Neural cell (in vitro differentiated cells): ENCODE results near the gene LRBA. TPM values are rescaled to one million over a fixed set of nuclear protein-coding genes. Genes with fewer than 3 reads are reported as not detected.

Experiments
- H2AFZ ChIP-seq: fragments of 200-600, 300-800 bp; sonication (generic), shearing (Covaris generic); 2 replicates; pipeline ENCODE4 v1.6.0; 2014; ENCODE audit warnings: low read depth, mild to moderate bottlenecking, antibody characterized with exemption, low read length, moderate library complexity
- H3F3A ChIP-seq: fragments of 200-600 bp; shearing (Covaris generic); 2 replicates; pipeline ENCODE4 v1.6.1; 2016; ENCODE audit warnings: mild to moderate bottlenecking, moderate library complexity, mixed read lengths, antibody characterized with exemption, low read length; ENCODE audit not compliant: insufficient read depth, poor library complexity, severe bottlenecking
- H3K27ac ChIP-seq: fragments of 200-600, 300-800 bp; sonication (generic), shearing (Covaris generic); 2 replicates; pipeline ENCODE4 v1.5.1; 2014; ENCODE audit warnings: mild to moderate bottlenecking, low read length, moderate library complexity
- H3K27me3 ChIP-seq: fragments of 300-800, 200-600 bp; sonication (generic), shearing (Covaris generic); 2 replicates; pipeline ENCODE4 v1.6.0; 2014; ENCODE audit warnings: mild to moderate bottlenecking, low read depth, low read length, moderate library complexity; ENCODE audit not compliant: insufficient read depth
- H3K36me3 ChIP-seq: fragments of 300-800, 200-600 bp; sonication (generic), shearing (Covaris generic); 2 replicates; pipeline ENCODE4 v1.5.1; 2014; ENCODE audit warnings: mild to moderate bottlenecking, antibody characterized with exemption, low read length, moderate library complexity; ENCODE audit not compliant: insufficient read depth
- H3K4me2 ChIP-seq: fragments of 300-800, 200-600 bp; sonication (generic), shearing (Covaris generic); 2 replicates; pipeline ENCODE4 v1.6.0; 2014; ENCODE audit warnings: mild to moderate bottlenecking, low read length
- H3K4me3 ChIP-seq: fragments of 300-800, 200-600 bp; sonication (generic), shearing (Covaris generic); 2 replicates; pipeline ENCODE4 v1.5.1; 2014; ENCODE audit warnings: mild to moderate bottlenecking, low read length, moderate library complexity
- H3K79me2 ChIP-seq: fragments of 200-600 bp; shearing (Covaris generic); replicated peaks from 2 replicates; pipeline ENCODE4 v1.6.0; 2014; ENCODE audit warnings: mild to moderate bottlenecking, low read length, moderate library complexity; ENCODE audit not compliant: insufficient read depth
- H3K9ac ChIP-seq: fragments of 300-800, 200-600 bp; sonication (generic), shearing (Covaris generic); 2 replicates; pipeline ENCODE4 v1.6.1; 2016; ENCODE audit warnings: mild to moderate bottlenecking, low read length, mixed read lengths
- H3K9me2 ChIP-seq: fragments of 200-600 bp; shearing (Covaris generic); 2 replicates; pipeline ENCODE4 v1.6.1; 2016; ENCODE audit warnings: mild to moderate bottlenecking, low read length, mixed read lengths; ENCODE audit not compliant: insufficient read depth
- H3K9me3 ChIP-seq: fragments of 200-600, 300-800 bp; sonication (generic), shearing (Covaris generic); 2 replicates; pipeline ENCODE4 v1.6.1; 2016; ENCODE audit warnings: mild to moderate bottlenecking, mixed run types, low read length, moderate library complexity, mixed read lengths
- H4K20me1 ChIP-seq: fragments of 200-600 bp; shearing (Covaris generic); 2 replicates; pipeline ENCODE4 v1.6.1; 2016; ENCODE audit warnings: mild to moderate bottlenecking, mixed run types; ENCODE audit not compliant: insufficient read depth
- EP300 ChIP-seq: fragments of 450-650 bp; conservative IDR thresholded peaks from 2 replicates; pipeline ENCODE4 v1.6.1; 2014; ENCODE audit warnings: antibody characterized with exemption, mild to moderate bottlenecking, moderate library complexity; ENCODE audit not compliant: poor library complexity, severe bottlenecking
- EZH2 ChIP-seq: fragments of 200-600, 300-800 bp; shearing (Covaris generic), sonication (generic); IDR thresholded peaks from 2 replicates; pipeline ENCODE4 v1.6.1; 2014; ENCODE audit warnings: antibody characterized with exemption, low read length, borderline replicate concordance, mild to moderate bottlenecking; ENCODE audit not compliant: insufficient read depth, poor library complexity, severe bottlenecking
- MXI1 ChIP-seq: fragments of 450-650 bp; conservative IDR thresholded peaks from 2 replicates; pipeline ENCODE4 v1.6.1; 2014; ENCODE audit warnings: antibody characterized with exemption, mild to moderate bottlenecking; ENCODE audit not compliant: poor library complexity, severe bottlenecking
- POLR2AphosphoS5 ChIP-seq: IDR thresholded peaks from 2 replicates; pipeline ENCODE4 v1.6.1; 2012
- RAD21 ChIP-seq: fragments of 450-650 bp; conservative IDR thresholded peaks from 2 replicates; pipeline ENCODE4 v1.6.1; 2014; ENCODE audit warnings: antibody characterized with exemption, mild to moderate bottlenecking, moderate library complexity
- SMC3 ChIP-seq: fragments of 450-650 bp; conservative IDR thresholded peaks from 2 replicates; pipeline ENCODE4 v1.6.1; 2014; ENCODE audit warnings: antibody characterized with exemption, mild to moderate bottlenecking, moderate library complexity; ENCODE audit not compliant: poor library complexity
- TAF1 ChIP-seq: IDR thresholded peaks from 2 replicates; pipeline ENCODE4 v1.6.1; 2012; ENCODE audit warnings: low read depth
- polyA plus RNA-seq: library from polyadenylated mRNA; depleted of rRNA; stranded (reverse); fragments of >200 nt; gene quantifications from 2 replicates; pipeline ENCODE4 v1.2.3, GENCODE V29; 2014
- TF ChIP-seq, protein P1 (sequence below): fragments of 450-650 bp; IDR thresholded peaks from 2 replicates; pipeline ENCODE4 v1.5.1; 2014; ENCODE audit warnings: antibody characterized with exemption, mild to moderate bottlenecking, moderate library complexity; ENCODE audit not compliant: poor library complexity, severe bottlenecking
- TF ChIP-seq, protein P2 (sequence below): IDR thresholded peaks from 2 replicates; pipeline ENCODE4 v1.6.1; 2012; ENCODE audit warnings: borderline replicate concordance

The LRBA gene
- polyA plus RNA-seq, 1 donor from 2014 or later, result 7.1 TPM

- TF ChIP-seq, protein P1, sequence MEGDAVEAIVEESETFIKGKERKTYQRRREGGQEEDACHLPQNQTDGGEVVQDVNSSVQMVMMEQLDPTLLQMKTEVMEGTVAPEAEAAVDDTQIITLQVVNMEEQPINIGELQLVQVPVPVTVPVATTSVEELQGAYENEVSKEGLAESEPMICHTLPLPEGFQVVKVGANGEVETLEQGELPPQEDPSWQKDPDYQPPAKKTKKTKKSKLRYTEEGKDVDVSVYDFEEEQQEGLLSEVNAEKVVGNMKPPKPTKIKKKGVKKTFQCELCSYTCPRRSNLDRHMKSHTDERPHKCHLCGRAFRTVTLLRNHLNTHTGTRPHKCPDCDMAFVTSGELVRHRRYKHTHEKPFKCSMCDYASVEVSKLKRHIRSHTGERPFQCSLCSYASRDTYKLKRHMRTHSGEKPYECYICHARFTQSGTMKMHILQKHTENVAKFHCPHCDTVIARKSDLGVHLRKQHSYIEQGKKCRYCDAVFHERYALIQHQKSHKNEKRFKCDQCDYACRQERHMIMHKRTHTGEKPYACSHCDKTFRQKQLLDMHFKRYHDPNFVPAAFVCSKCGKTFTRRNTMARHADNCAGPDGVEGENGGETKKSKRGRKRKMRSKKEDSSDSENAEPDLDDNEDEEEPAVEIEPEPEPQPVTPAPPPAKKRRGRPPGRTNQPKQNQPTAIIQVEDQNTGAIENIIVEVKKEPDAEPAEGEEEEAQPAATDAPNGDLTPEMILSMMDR, result no peak
These were observed 643.2 kb downstream of the LRBA start (continued) for GRCh38 chr4:150371869-150372268.

DNA sequence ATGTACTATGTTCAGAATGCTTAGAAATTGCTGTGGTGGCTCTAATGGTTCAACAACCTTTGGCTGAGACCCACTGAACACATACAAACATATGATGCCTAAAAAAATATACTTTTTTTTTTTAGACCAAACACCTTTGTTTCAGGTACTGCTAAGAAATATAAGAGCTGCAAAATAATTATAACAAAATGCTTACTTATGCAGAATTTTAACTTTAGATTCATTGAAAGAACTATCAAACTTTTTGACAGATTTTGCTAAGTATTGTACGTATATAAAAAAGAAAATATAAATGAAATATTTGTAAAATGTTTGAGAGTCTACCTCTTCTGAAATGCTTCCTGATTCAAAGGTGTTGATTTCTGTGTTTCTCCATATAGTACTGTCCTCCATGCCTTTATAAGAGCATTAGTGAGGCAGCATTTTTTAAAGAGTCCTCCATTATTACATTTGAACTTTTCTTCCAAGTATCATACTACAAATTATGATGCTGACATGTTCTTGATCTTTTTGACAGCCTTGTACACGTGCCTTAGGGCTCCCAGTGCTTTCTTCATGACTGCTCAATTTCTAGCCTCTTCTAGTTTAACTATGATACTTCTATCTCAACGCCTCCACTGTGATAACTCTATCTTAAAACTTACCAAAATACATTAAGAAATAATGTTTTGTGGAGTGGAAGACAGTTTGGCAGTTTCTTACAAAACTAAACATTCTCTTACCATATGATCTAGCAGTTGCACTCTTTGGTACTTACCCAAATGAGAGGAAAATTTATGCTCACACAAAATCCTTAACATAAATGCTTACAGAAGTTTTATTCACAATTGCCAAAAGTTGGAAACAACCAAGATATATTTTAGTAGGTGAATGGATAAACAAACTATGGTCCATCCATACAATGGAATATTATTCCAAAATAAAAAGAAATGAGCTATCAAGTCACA lies 645.4 kb downstream of the LRBA start:
- Histone ChIP-seq H3K4me3 (no peak overlapping the region), H3F3A (no peaks in the 10 kb centered on the region), H3K36me3 (no peaks in the 10 kb centered on the region), H4K20me1 (no peaks in the 10 kb centered on the region), H3K9me3 (no peaks in the 10 kb centered on the region), H3K79me2 (no peaks in the 10 kb centered on the region), H3K9me2 (no peaks in the 10 kb centered on the region), H2AFZ (no peak overlapping the region), H3K27ac (no peak overlapping the region), H3K27me3 (peaks cover 60% of the 10 kb centered on the region), H3K9ac (no peak overlapping the region), H3K4me2 (no peak overlapping the region)
- no peak for TF ChIP-seq EP300
- TF ChIP-seq SMC3, result no peak
- TF ChIP-seq, protein P1, result no peak
- TF ChIP-seq, protein P2, sequence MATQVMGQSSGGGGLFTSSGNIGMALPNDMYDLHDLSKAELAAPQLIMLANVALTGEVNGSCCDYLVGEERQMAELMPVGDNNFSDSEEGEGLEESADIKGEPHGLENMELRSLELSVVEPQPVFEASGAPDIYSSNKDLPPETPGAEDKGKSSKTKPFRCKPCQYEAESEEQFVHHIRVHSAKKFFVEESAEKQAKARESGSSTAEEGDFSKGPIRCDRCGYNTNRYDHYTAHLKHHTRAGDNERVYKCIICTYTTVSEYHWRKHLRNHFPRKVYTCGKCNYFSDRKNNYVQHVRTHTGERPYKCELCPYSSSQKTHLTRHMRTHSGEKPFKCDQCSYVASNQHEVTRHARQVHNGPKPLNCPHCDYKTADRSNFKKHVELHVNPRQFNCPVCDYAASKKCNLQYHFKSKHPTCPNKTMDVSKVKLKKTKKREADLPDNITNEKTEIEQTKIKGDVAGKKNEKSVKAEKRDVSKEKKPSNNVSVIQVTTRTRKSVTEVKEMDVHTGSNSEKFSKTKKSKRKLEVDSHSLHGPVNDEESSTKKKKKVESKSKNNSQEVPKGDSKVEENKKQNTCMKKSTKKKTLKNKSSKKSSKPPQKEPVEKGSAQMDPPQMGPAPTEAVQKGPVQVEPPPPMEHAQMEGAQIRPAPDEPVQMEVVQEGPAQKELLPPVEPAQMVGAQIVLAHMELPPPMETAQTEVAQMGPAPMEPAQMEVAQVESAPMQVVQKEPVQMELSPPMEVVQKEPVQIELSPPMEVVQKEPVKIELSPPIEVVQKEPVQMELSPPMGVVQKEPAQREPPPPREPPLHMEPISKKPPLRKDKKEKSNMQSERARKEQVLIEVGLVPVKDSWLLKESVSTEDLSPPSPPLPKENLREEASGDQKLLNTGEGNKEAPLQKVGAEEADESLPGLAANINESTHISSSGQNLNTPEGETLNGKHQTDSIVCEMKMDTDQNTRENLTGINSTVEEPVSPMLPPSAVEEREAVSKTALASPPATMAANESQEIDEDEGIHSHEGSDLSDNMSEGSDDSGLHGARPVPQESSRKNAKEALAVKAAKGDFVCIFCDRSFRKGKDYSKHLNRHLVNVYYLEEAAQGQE, result no peak
- no peak for TF ChIP-seq RAD21
- no peak for TF ChIP-seq TAF1
- TF ChIP-seq EZH2, result no peak
- TF ChIP-seq MXI1, result no peak
- no peak for TF ChIP-seq POLR2AphosphoS5
